Motor neuron (in vitro differentiated cells): ENCODE measurements around the gene ANXA11. TPM values are rescaled to one million over a fixed set of nuclear protein-coding genes. Genes with fewer than 3 reads are reported as not detected.

Experiments
- ATAC-seq, 8 experiments: fragments of 200-7000 bp; cut with Tn5 transposase; replicated peaks in 6 of 8; 2 replicates each; pipeline ENCODE4 v1.8.0; 2021; ENCODE audit warnings: mild to moderate bottlenecking in 8 of 8, moderate library complexity in 8 of 8
- H3K27ac ChIP-seq, 2 donors: fragments of 250-450 bp; sonication (Bioruptor Pico); 2 replicates each; pipeline ENCODE4 v1.9.0; 2021; ENCODE audit warnings: antibody characterized with exemption in 2 of 2, mild to moderate bottlenecking in 2 of 2, moderate library complexity in 1 of 2
- H3K4me1 ChIP-seq, 2 donors: fragments of 250-450 bp; sonication (Bioruptor Pico); replicated peaks in 1 of 2; 2 replicates each; pipeline ENCODE4 v1.6.1; 2021; ENCODE audit warnings: antibody characterized with exemption in 2 of 2, mild to moderate bottlenecking in 2 of 2, moderate library complexity in 1 of 2
- H3K4me3 ChIP-seq, 5 donors: fragments of 250-450 bp; sonication (Bioruptor Pico); 2 replicates each; pipeline ENCODE4 v1.9.0; 2021; ENCODE audit warnings: antibody characterized with exemption in 5 of 5, mild to moderate bottlenecking in 5 of 5, moderate library complexity in 4 of 5
- WGBS, 10 experiments: fragments of 450-650 bp; shearing (Covaris generic); methylation state at CpG; one replicate each; pipeline ENCODE4 v1.0.0; 2022; 5-methylcytosine and 5-hydroxymethylcytosine counted together
- in situ Hi-C, 9 experiments: fragments of 400-800 bp; cut with MboI; loops; one replicate each; pipeline ENCODE4 v1.15.0; 2021; ENCODE audit warnings: low sequenced_read_pairs in 9 of 9, low pct_unique_long_range_greater_than_20kb in 2 of 9; ENCODE audit not compliant: unreplicated experiment in 9 of 9
- total RNA-seq, 8 experiments: library from RNA; unstranded; fragments of 300-600 nt; gene quantifications; 2 replicates each; pipeline versions ENCODE4 v1.2.3 to v1.2.4, GENCODE V29; 2022

Gene ANXA11
- total RNA-seq, 8 experiments from 2014 or later = 4.9 to 197 (median 37.4) TPM

DNA sequence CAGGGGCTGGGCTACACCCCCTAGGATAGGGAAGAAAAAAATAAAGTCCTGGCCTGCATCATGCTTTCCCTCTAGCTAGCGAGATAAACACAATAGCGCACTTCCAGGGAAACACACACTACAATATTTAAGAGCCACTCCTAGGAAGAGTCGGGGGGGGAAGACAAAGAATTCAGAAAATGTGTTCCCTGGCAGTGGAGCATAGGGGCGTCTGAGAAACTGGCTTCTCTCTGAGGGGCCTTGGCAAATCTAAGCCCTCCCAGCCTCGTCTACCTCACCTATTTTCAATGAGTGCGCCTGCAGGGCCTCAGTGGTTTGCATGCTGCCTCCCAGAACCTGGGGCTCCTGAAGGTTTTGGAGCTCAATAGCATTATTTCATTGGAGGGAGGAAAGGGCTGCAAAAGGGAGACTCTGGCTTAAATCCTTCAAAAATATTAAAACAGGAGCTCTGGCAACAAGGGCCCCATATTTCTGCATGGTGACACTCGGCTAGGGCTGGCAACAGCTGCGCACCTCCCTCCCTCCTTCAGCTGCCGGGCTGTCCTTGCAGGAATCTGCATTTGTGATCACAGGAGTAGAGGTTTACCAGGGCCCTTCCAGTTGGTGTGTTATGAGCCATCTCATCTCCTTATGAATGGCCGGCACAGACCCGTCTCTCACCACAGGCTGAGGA lies 10.8 kb downstream of the ANXA11 start:
- ATAC-seq = peak in 1 of 8 experiments; percentile 26
- Histone ChIP-seq H3K4me1 (no peaks in the 10 kb centered on the region), H3K4me3 (no peak overlapping the region), H3K27ac (no peak overlapping the region)
- in situ Hi-C loops = no loop called here
- 64 to 100% (median 83%) methylated on average over 1 to 7 of the region's 11 CpGs; no CpG with 5 or more reads in 4 of the 10 experiments for WGBS, 10 experiments

DNA sequence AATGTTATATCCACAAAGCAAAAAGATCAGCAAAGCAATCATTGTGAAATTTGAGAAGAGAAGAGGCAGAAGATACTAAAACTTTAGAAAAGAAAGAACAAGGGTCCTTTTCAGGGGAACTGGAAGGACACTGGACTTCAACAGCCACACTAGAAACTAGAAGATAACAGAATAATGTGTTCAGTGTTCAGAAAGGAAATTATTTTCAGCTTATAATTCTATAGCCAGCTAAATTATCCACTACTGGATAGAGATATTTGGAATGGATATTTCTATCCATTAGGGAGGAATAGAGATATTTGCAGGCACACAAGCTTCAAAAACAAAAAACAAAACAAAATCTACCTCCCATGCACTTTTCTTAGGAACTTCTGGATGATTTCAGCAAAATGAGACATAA lies 12.8 kb downstream of the ANXA11 start:
- no peak for ATAC-seq
- in situ Hi-C loops = no loop called here
- no peak overlapping the region for H3K4me3 ChIP-seq
- H3K4me1 ChIP-seq = no peaks in the 10 kb centered on the region
- no peak overlapping the region for H3K27ac ChIP-seq

DNA sequence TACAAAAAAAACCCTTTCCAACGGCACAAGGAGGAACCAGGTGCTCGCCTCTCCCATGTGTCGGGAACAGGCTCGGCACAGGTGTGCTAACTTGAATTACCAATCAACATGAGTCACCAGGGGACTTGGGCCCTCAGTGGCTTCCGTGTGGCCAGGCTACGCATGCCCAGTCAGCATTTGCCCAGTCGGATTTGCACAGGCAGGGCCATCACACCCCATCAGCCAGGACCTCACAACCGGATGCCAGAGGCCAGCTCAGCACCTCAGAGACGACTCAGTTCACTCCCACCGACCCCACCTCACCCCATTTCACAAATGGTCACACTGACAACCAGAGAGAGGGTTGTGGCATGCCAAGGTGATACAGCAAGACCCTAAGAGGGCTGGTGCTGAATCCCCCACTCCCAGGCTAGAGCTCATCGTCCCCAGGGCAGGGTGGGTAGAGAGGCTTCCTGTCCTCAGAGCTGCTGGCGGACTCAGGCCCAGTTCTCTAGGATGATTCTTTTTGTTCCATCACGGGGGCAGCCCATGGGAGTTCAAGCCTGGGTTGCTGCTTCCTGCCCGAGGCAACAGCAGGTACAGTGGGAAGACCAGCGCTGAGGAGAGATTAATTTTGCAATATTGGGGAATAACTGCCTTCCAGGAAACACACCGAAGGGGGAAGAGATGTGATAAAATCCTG lies 13.6 kb downstream of the ANXA11 start:
- WGBS, 10 experiments = 50 to 100% (median 78%) methylated on average over 1 to 11 of the region's 16 CpGs
- no peak for ATAC-seq
- H3K4me3 ChIP-seq = no peak overlapping the region
- in situ Hi-C loops = no loop called here
- H3K4me1 ChIP-seq = no peaks in the 10 kb centered on the region
- no peak overlapping the region for H3K27ac ChIP-seq

DNA sequence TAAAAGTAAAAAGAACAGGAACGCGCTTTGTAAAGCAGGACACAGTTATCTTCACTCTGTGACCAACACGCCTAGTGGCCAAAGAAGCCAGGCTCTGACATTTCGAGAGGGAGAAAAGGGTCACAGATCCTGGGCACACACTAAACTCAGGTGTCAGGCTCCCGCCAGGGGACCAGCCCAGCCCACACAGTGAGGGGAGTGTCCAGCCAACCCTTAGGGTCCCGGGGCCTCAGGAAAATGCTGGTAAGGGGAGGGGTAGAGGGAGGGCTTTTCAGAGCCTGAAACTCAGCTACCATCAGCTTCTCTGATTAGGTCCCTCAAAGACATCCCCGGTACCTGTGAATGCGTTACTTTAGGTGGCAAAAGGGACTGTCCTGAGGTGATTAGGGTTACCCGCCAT lies 16.6 kb downstream of the ANXA11 start:
- H3K27ac ChIP-seq = no peak overlapping the region
- no peak for ATAC-seq
- in situ Hi-C loops = no loop called here
- WGBS, 10 experiments = 72 to 100% (median 88%) methylated on average over 1 to 6 of the region's 9 CpGs; no CpG with 5 or more reads in 3 of the 10 experiments
- no peak overlapping the region for H3K4me3 ChIP-seq
- no peaks in the 10 kb centered on the region for H3K4me1 ChIP-seq

DNA sequence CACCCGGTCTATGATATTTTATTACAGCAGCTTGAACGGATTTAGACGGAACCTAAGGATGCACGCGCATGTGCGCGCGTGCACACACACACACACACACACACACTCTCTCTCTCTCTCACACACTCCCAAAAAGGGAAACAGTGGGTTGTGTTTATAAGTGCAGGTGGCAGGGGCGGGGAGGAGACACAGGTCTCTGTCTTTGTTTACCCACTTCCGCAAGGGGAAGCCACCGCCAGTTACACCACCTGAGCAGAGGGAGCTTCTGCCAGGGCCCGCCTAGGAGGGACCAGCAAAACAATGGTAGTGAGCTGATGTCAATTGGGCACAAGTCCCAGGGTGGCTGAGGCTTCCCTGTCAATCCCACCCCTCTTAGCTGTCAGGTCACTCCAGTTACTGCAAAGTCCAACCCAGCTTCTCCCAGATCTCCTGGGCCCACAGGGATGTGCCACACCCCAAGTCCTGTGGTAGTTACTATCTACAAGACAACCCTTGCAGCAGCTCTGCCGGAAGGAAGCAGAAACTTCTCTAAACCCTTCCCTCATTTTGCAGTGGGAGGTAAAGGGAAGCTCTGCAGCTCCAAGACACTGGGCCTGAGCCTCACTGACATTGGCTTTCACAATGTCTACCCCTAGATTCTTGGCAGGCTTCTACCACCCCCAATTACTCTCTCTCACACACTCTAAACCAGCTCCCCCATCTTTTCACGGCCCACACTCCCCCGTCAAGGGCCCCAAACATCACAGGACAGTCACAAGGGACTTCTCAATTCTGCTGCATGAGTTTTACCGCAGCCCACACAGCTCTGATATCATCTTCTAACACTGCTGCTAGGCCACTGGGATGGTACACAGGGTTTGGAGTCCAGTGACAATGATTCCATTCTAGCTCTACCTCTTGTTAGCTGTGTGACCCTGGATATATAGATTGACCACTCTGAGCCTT lies 17.6 kb downstream of the ANXA11 start:
- H3K4me1 ChIP-seq = no peaks in the 10 kb centered on the region
- in situ Hi-C loops = no loop called here
- H3K4me3 ChIP-seq = no peak overlapping the region
- peak in 2 of 8 experiments; percentile 4 to 23 for ATAC-seq
- 67 to 100% (median 94%) methylated on average over 1 to 11 of the region's 16 CpGs; no CpG with 5 or more reads in 4 of the 10 experiments for WGBS, 10 experiments
- H3K27ac ChIP-seq = no peak overlapping the region

DNA sequence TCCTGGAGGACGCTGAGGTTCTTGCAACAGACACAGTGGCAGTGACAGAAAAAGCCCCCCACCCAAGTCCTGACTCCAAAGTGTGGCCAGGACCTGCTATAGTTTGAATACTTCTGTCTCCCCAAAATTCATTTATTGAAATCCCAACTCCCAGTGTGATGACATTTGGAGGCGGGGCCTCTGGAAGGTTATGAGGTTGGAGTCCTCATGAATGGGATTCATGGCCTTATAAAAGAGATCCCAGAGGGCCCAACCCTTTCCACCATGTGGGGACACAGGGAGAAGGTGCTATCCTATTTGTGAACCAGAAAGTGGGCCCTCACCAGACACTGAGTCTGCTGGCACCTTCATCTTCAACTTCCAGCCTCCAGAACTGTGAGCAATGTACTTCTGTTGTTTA lies 18.3 kb downstream of the ANXA11 start:
- H3K27ac ChIP-seq = no peak overlapping the region
- in situ Hi-C loops = no loop called here
- WGBS, 10 experiments = 80 to 100% (median 100%) methylated on average over 1 of the region's 2 CpGs; no CpG with 5 or more reads in 6 of the 10 experiments
- H3K4me3 ChIP-seq = no peak overlapping the region
- ATAC-seq = peak in 2 of 8 experiments; percentile 3 to 6
- H3K4me1 ChIP-seq = no peaks in the 10 kb centered on the region

DNA sequence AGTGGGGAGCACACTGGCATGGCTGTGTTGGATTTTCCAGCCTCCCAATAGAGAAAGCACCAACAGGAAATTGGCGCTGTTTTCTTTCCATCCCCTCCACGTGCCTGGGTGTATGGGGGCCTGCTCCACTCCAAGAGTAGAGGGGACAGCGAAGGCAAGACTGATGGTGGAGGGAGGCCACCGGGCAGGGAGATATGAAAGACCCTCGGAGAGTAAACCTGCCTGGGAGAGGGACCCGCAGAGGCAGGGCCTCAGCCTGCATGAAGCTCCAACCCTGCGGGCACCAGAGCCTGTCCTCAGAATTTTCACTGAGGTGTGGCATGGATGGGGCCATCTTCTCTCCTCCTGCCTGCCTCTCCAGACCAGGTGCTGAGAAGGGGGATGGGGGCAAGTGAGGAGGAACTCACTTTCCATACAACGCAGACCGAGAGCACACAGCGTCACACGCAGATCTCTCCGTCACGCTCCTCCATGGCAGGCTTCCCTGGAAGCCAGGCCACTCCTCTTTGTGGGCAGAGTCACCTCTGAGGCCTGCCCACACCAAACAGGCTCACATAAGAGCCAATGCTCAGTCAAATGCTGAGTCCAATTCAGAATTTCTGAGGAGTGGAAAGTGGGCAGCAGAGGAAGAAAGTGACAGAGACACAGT lies 18.8 kb downstream of the ANXA11 start:
- H3K27ac ChIP-seq = no peak overlapping the region
- 80 to 100% (median 93%) methylated on average over 1 to 3 of the region's 13 CpGs; no CpG with 5 or more reads in 6 of the 10 experiments for WGBS, 10 experiments
- H3K4me1 ChIP-seq = no peaks in the 10 kb centered on the region
- in situ Hi-C loops = no loop called here
- H3K4me3 ChIP-seq = no peak overlapping the region
- ATAC-seq = peak in 5 of 8 experiments; percentile 8 to 61 (median 43)

DNA sequence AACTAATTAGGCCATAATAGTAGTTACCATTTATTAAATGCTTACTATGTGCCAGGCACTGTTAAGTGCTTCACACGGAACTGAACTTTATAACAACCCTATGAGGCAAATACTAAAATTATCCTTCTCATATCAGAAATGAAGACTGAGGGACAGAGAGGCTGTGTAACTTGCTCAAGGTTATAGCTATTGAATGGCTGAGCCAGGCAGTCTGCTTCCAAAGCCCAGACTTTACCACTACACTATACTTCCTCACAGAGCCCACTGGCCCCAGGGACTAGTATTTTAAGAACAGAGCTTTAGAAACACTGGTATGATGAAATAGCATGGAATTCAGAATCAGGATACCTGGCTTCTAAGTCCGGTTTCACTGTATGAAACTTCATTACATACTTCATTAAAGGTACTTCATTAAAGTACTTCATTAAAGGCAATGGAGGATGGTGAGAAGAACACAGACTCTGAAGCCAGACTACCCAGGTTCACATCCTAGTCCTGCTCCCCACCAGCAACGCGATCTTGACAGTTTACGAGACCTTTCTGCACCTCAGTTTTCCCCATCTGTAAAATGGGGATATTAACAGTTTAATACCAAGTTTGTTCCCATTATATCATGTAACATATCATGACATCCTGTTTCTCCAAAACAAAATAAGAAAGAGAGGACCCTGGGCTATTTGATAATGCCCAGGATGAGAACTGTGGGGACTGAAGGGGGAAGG lies 19.6 kb downstream of the ANXA11 start:
- Histone ChIP-seq H3K4me1 (no peaks in the 10 kb centered on the region), H3K27ac (no peak overlapping the region), H3K4me3 (no peak overlapping the region)
- WGBS, 10 experiments = 75 to 100% (median 85%) methylated on average over 1 to 5 of the region's 5 CpGs; no CpG with 5 or more reads in 1 of the 10 experiments
- in situ Hi-C loops = no loop called here
- no peak for ATAC-seq

DNA sequence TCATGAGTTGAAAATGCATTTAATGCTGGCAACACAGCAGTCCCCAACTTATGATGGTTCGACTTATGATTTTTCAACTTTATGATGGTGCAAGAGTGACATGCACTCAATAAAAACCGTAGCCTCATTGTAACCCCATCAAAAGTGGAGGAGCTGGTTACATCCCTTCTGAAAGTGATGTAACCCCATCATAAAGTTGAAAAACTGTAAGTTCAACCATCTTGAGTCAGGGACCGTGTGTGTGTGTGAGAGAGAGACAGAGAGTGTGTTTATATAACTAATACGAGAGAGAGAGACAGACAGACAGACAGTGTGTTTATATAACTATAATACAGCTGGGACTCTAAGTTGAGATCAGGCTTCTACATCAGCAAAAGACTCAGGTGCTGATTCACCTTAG lies 21.0 kb downstream of the ANXA11 start:
- H3K4me1 ChIP-seq = no peaks in the 10 kb centered on the region
- H3K4me3 ChIP-seq = no peak overlapping the region
- 50 to 100% (median 82%) methylated on average over 1 to 4 of the region's 4 CpGs; no CpG with 5 or more reads in 1 of the 10 experiments for WGBS, 10 experiments
- no peak overlapping the region for H3K27ac ChIP-seq
- ATAC-seq = no peak
- in situ Hi-C loops = no loop called here

DNA sequence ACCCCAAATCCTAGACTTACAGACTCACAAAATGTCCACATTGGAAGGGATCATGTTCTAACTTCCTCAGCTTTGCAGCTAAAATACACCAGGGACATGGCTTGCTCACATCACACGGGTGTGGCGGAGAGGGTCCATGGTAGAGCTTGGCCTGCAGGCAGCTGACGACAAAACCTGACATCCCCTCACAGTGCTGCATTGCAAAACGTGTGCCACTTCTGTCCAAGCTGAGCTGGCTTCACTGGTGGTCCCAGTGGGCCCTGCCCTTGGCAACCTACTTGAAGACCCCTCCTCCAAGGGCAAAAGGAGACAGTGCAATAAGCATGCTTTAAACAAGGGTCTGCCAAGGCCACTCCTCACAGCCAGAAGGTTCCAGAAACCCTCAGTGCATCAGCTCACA lies 21.9 kb downstream of the ANXA11 start:
- 86% methylated on average over 4 of the region's 4 CpGs; no CpG with 5 or more reads in 9 of the 10 experiments for WGBS, 10 experiments
- Histone ChIP-seq H3K4me1 (no peaks in the 10 kb centered on the region), H3K27ac (no peak overlapping the region), H3K4me3 (no peak overlapping the region)
- ATAC-seq = no peak
- in situ Hi-C loops = no loop called here

DNA sequence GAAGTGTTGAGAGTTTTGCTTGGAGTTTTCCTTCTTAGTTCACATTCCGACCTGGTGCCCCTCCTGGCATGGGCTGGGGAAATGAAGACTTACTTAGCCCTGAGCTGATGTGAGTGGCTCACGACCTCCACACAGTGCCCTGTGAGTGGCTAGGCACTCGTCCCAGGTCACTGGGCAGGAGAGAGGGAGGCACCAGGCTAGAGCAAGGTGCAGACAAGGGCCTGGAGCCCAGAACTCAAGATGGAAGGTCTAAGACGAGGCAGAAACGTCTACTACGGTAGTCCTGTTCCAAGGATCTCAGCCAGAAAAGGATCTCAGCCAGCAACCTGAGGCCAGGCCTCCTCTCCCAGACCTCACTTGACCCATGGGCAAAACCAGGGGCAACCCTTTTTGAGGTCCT lies 22.4 kb downstream of the ANXA11 start:
- in situ Hi-C loops = no loop called here
- Histone ChIP-seq H3K27ac (no peak overlapping the region), H3K4me1 (peaks cover 0 to 1% of the 10 kb centered on the region in 2 donors), H3K4me3 (no peak overlapping the region)
- WGBS, 10 experiments = 47 to 95% (median 86%) methylated on average over 1 to 4 of the region's 6 CpGs; no CpG with 5 or more reads in 4 of the 10 experiments
- peak in 1 of 8 experiments; percentile 40 for ATAC-seq
